ENCODE results near the gene ADAM19.

The ADAM19 gene

GRCh38 chr5:157481265-157481664 lies 94.3 kb downstream of the ADAM19 start:
- DNase-seq: no peak

- no peak for DNase-seq
Observed at GRCh38 chr5:157479612-157480510, 95.7 kb downstream of the ADAM19 start.

GRCh38 chr5:157479166-157479565 lies 96.4 kb downstream of the ADAM19 start:
- DNase-seq: no peak

GRCh38 chr5:157478726-157479125 lies 96.8 kb downstream of the ADAM19 start:
- no peak for DNase-seq

- no peak for DNase-seq
Observed at GRCh38 chr5:157477814-157478494, 97.6 kb downstream of the ADAM19 start.

- DNase-seq: no peak
Observed at GRCh38 chr5:157476702-157477408, 98.7 kb downstream of the ADAM19 start.

GRCh38 chr5:157475432-157475831 lies 100.1 kb downstream of the ADAM19 start:
- DNase-seq: no peak

- no peak for DNase-seq
Observed at GRCh38 chr5:157473383-157474320, 101.9 kb downstream of the ADAM19 start.

- DNase-seq: no peak
Observed at GRCh38 chr5:157471709-157472108, 103.9 kb downstream of the ADAM19 start.

GRCh38 chr5:157470631-157471030 lies 104.9 kb downstream of the ADAM19 start:
- no peak for DNase-seq

- DNase-seq: no peak
Observed at GRCh38 chr5:157469687-157470086, 105.9 kb downstream of the ADAM19 start.

- DNase-seq: no peak
Observed at GRCh38 chr5:157469073-157469472, 106.5 kb downstream of the ADAM19 start.

GRCh38 chr5:157468293-157468965 lies 107.1 kb downstream of the ADAM19 start:
- DNase-seq: no peak

GRCh38 chr5:157464519-157465171 lies 110.9 kb downstream of the ADAM19 start:
- peak; percentile 13 for DNase-seq

- no peak for DNase-seq
Observed at GRCh38 chr5:157463621-157464518, 111.7 kb downstream of the ADAM19 start.

GRCh38 chr5:157463081-157463480 lies 112.5 kb downstream of the ADAM19 start:
- DNase-seq: no peak

GRCh38 chr5:157460921-157461792 lies 114.4 kb downstream of the ADAM19 start:
- DNase-seq: no peak

- DNase-seq: peak; percentile 5
Observed at GRCh38 chr5:157459715-157460599, 115.6 kb downstream of the ADAM19 start, which contains the start of gene NIPAL4. NIPAL4 (plus strand) TSS chr5:157460213; CDS start chr5:157460321, 108 bp downstream.

Measured in activated CD4-positive, alpha-beta T cell treated with anti-CD3 and anti-CD28 coated beads, Interleukin-2, amount 50 U/mL, for 1 hour (primary cell).